Keratinocyte (primary cell): ENCODE data around the gene DPF3. TPM values are rescaled to one million over a fixed set of nuclear protein-coding genes. Genes with fewer than 3 reads are reported as not detected.

Source experiments
- DNase-seq: peaks from one replicate; pipeline ENCODE4 v3.0.0-alpha.2; 2011; ENCODE audit warnings: low read depth, missing footprints, low spot score
- FAIRE-seq: peaks from 2 replicates; lab custom pipeline; 2011; peaks lifted over from hg19 to GRCh38; lab: Jason Lieb, UNC
- H2AFZ ChIP-seq: 2 replicates; pipeline ENCODE4 v1.6.0; 2012; ENCODE audit warnings: low read length, control low read depth, inconsistent platforms; ENCODE audit not compliant: control insufficient read depth
- H3K27ac ChIP-seq: 2 replicates; pipeline ENCODE4 v1.5.1; 2011; ENCODE audit warnings: low read length; ENCODE audit not compliant: control insufficient read depth, insufficient read depth
- H3K27me3 ChIP-seq: 3 replicates; pipeline ENCODE4 v1.6.0; 2011; ENCODE audit warnings: low read length; ENCODE audit not compliant: control insufficient read depth, insufficient read depth; ENCODE audit errors: extremely low read depth
- H3K36me3 ChIP-seq, 2 experiments: 2 replicates in 1 of 2; 3 replicates in 1 of 2; pipeline ENCODE4 v1.5.1; 2011; ENCODE audit warnings: low read length in 2 of 2, mild to moderate bottlenecking in 1 of 2; ENCODE audit not compliant: control insufficient read depth in 2 of 2, insufficient read depth in 2 of 2; ENCODE audit errors: extremely low read depth in 1 of 2
- H3K4me1 ChIP-seq: 3 replicates; pipeline ENCODE4 v1.5.1; 2011; ENCODE audit warnings: low read length; ENCODE audit not compliant: control insufficient read depth, insufficient read depth; ENCODE audit errors: extremely low read depth
- H3K4me2 ChIP-seq: 3 replicates; pipeline ENCODE4 v1.6.0; 2011; ENCODE audit warnings: low read depth, low read length; ENCODE audit not compliant: control insufficient read depth, insufficient read depth; ENCODE audit errors: extremely low read depth
- H3K4me3 ChIP-seq, 3 experiments: fragments of 200-600 bp in 1 of 3; sonication (generic) in 1 of 3; 2 replicates in 2 of 3; 3 replicates in 1 of 3; pipeline ENCODE4 v1.5.1; 2011 to 2016; ENCODE audit warnings: low read length in 3 of 3, mild to moderate bottlenecking in 3 of 3, control low read depth in 2 of 3, inconsistent platforms in 1 of 3, low read depth in 1 of 3, mixed read lengths in 1 of 3, mixed run types in 1 of 3, moderate library complexity in 1 of 3; ENCODE audit not compliant: control insufficient read depth in 2 of 3, insufficient read depth in 2 of 3; ENCODE audit errors: extremely low read depth in 1 of 3
- H3K79me2 ChIP-seq: 2 replicates; pipeline ENCODE4 v1.6.0; 2012; ENCODE audit warnings: low read length; ENCODE audit not compliant: control insufficient read depth, insufficient read depth
- H3K9ac ChIP-seq: 3 replicates; pipeline ENCODE4 v1.6.0; 2011; ENCODE audit warnings: low read length; ENCODE audit not compliant: control insufficient read depth, insufficient read depth; ENCODE audit errors: extremely low read depth
- H3K9me1 ChIP-seq: 3 replicates; pipeline ENCODE4 v1.6.0; 2011; ENCODE audit warnings: low read length; ENCODE audit not compliant: control insufficient read depth, insufficient read depth; ENCODE audit errors: extremely low read depth
- H3K9me3 ChIP-seq: 2 replicates; pipeline ENCODE4 v1.5.1; 2012; ENCODE audit warnings: low read depth, low read length; ENCODE audit not compliant: control insufficient read depth
- H4K20me1 ChIP-seq: 3 replicates; pipeline ENCODE4 v1.6.0; 2011; ENCODE audit warnings: low read length; ENCODE audit not compliant: control insufficient read depth, insufficient read depth; ENCODE audit errors: extremely low read depth
- CTCF ChIP-seq, 3 experiments: IDR thresholded peaks in 1 of 3; conservative IDR thresholded peaks in 1 of 3; optimal IDR thresholded peaks in 1 of 3; 2 replicates in 2 of 3; 3 replicates in 1 of 3; pipeline versions ENCODE3 to v1.5.1; 2011; ENCODE audit warnings: low read length in 3 of 3, mild to moderate bottlenecking in 3 of 3, moderate library complexity in 2 of 3, control low read depth in 1 of 3, inconsistent platforms in 1 of 3; ENCODE audit not compliant: insufficient read depth in 2 of 3; ENCODE audit errors: extremely low read depth in 1 of 3
- EZH2 ChIP-seq: IDR thresholded peaks from one replicate; pipeline ENCODE4 v1.6.1; 2012; ENCODE audit warnings: inconsistent platforms, mild to moderate bottlenecking, low read length, moderate library complexity
- dilution Hi-C: fragments of 300-500 bp; cut with MboI; formaldehyde crosslinking; loops from one replicate; pipeline ENCODE4 v1.7.0; 2020; ENCODE audit warnings: low sequenced_read_pairs; ENCODE audit not compliant: extremely low pct_ligation_motif_present
- polyA plus RNA-seq, 5 experiments: library from polyadenylated mRNA; depleted of rRNA in 3 of 5; stranded (reverse) in 3 of 5; stranded (forward) in 1 of 5; unstranded in 1 of 5; fragments of >200 nt; gene quantifications; 1 replicate in 1 of 5; 2 replicates in 3 of 5; 3 replicates in 1 of 5; pipeline versions ENCODE4 v1.2.1 to v1.2.3, GENCODE V29; 2011 to 2012; ENCODE audit warnings: missing spikeins in 2 of 5, low read depth in 1 of 5, low replicate concordance in 1 of 5

Gene DPF3
- polyA plus RNA-seq, 1 donor (not counting 4 experiments of a cell fraction or from before 2014, with no cell fraction given): 1.1 TPM

GRCh38 chr14:72941286-72941985 is 47.5 kb upstream of the DPF3 start:
- Histone ChIP-seq H3K9me1 (no peaks in the 10 kb centered on the region), H2AFZ (no peak overlapping the region), H3K79me2 (no peaks in the 10 kb centered on the region), H3K27me3 (no peaks in the 10 kb centered on the region), H3K27ac (no peak overlapping the region), H3K4me2 (no peak overlapping the region), H3K9me3 (no peaks in the 10 kb centered on the region), H3K36me3 (peaks cover 19 to 35% of the 10 kb centered on the region in 2 experiments), H4K20me1 (no peaks in the 10 kb centered on the region), H3K4me3 (no peak overlapping the region), H3K9ac (no peak overlapping the region), H3K4me1 (no peaks in the 10 kb centered on the region)
- TF ChIP-seq EZH2 (no peak), CTCF (optimal IDR thresholded peaks at IDR 0.05 in 1 of 3, IDR thresholded peaks at IDR 0.05 in 1 of 3, conservative IDR thresholded peaks at IDR 0.05 in 1 of 3; ENCODE audit: extremely low read depth in 1 of 3, insufficient read depth in 2 of 3, low read length in 3 of 3) (no peak)
- dilution Hi-C loops: no loop called here
- no peak for FAIRE-seq
- DNase-seq: no peak

GRCh38 chr14:72939630-72940029 is 45.7 kb upstream of the DPF3 start:
- TF ChIP-seq EZH2: no peak
- TF ChIP-seq CTCF (optimal IDR thresholded peaks at IDR 0.05 in 1 of 3, IDR thresholded peaks at IDR 0.05 in 1 of 3, conservative IDR thresholded peaks at IDR 0.05 in 1 of 3; ENCODE audit: extremely low read depth in 1 of 3, insufficient read depth in 2 of 3, low read length in 3 of 3): no peak
- Histone ChIP-seq H3K79me2 (peaks cover 6% of the 10 kb centered on the region), H3K9ac (no peak overlapping the region), H3K4me2 (no peak overlapping the region), H3K4me1 (no peaks in the 10 kb centered on the region), H4K20me1 (no peaks in the 10 kb centered on the region), H3K27me3 (no peaks in the 10 kb centered on the region), H3K36me3 (peaks cover 12 to 31% of the 10 kb centered on the region in 2 experiments), H3K9me1 (no peaks in the 10 kb centered on the region), H2AFZ (no peak overlapping the region), H3K9me3 (no peaks in the 10 kb centered on the region), H3K27ac (no peak overlapping the region), H3K4me3 (no peak overlapping the region)
- FAIRE-seq (no peak), DNase-seq (no peak)
- dilution Hi-C loops: no loop called here
